ENCODE results near the gene ACSM3. TPM values are rescaled to one million over a fixed set of nuclear protein-coding genes. Genes with fewer than 3 reads are reported as not detected.
A peak's percentile ranks its signal among the peaks of the same experiment; 100 is the strongest.

ACSM3 gene
- total and polyA plus RNA-seq, 9 of the 15 experiments (the other 6 are each of a cell fraction or from before 2014, with no cell fraction given) = 112 to 420 (median 182) TPM

DNA sequence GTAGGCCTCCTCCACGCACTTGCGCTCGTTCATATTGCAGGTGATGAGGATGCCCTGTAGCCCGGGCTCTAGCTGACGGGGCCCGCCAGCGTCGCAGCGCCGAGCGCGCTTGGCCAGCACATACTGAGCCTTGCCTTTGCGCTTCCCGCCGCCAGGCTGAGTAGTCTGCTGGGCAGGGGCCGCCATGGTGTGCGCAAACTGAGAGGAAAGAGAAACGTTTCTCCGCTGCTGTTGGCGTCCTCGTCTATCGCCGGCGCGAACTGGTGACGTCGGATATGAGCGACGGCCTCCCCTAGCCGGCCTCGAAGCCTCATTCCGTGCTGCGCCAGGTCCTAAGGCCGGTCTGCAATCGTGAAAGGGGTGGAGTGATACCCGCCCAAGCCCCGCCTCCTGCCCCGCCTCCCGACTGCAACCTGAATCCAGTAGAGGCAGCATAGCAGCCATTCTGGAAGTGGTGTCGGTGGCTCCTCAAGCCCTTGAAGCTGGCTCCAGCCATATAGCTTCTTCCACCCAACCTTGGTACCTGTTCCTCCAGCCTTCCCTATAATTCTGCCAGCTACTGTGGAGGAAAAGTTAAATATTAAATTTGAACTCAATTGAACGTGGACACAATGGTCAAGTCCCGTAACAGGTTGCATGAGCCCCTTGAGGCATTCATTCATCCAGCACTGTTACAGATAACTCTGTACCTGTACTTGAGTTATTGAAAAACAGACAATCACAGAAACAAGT lies 22.1 kb upstream of the ACSM3 start, which contains the start of gene THUMPD1 (continued):
- TF ChIP-seq, protein P1, sequence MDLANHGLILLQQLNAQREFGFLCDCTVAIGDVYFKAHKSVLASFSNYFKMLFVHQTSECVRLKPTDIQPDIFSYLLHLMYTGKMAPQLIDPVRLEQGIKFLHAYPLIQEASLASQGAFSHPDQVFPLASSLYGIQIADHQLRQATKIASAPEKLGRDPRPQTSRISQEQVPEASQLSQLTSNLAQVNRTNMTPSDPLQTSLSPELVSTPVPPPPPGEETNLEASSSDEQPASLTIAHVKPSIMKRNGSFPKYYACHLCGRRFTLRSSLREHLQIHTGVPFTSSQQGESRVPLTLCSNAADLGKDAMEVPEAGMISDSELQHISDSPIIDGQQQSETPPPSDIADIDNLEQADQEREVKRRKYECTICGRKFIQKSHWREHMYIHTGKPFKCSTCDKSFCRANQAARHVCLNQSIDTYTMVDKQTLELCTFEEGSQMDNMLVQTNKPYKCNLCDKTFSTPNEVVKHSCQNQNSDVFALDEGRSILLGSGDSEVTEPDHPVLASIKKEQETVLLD (IDR thresholded peaks at IDR 0.05) = peak; percentile 26; the same call in 1 of the 2 replicates
- TF ChIP-seq BCOR (IDR thresholded peaks at IDR 0.05) (peak; percentile 55; the same call in 1 of the 2 replicates), HCFC1 (IDR thresholded peaks at IDR 0.05; ENCODE audit: low read depth, low read length) (peak; percentile 86), LARP7 (IDR thresholded peaks at IDR 0.05) (no peak), MYC (IDR thresholded peaks at IDR 0.05; ENCODE audit: low read depth, low read length) (peak; percentile 71), MYC (CRISPR knock-in tag; IDR thresholded peaks at IDR 0.05; ENCODE audit: borderline replicate concordance, low read depth) (no peak), GABPA (tag; conservative IDR thresholded peaks at IDR 0.05; ENCODE audit: low read depth) (0 out of 2 replicates have a peak, but pooled peaks have one; percentile 13), POLR3A (IDR thresholded peaks at IDR 0.05; ENCODE audit: borderline replicate concordance, extremely low read depth, insufficient read depth, insufficient read length) (no peak), ARID1B (IDR thresholded peaks at IDR 0.05) (peak; percentile 16), ZNF586 (CRISPR knock-in tag; conservative IDR thresholded peaks at IDR 0.05) (no peak), EHMT2 (IDR thresholded peaks at IDR 0.05) (no peak), HNRNPUL1 (IDR thresholded peaks at IDR 0.05; ENCODE audit: low read length) (no peak), SRSF7 (optimal IDR thresholded peaks at IDR 0.05; ENCODE audit: low read depth, low read length) (no peak), MECOM (CRISPR knock-in tag; IDR thresholded peaks at IDR 0.05) (no peak), CBX2 (IDR thresholded peaks at IDR 0.05; ENCODE audit: insufficient read depth, low read length, poor library complexity, severe bottlenecking) (no peak), ZBTB26 (CRISPR knock-in tag; IDR thresholded peaks at IDR 0.05) (no peak)
- TF ChIP-seq, protein P2, sequence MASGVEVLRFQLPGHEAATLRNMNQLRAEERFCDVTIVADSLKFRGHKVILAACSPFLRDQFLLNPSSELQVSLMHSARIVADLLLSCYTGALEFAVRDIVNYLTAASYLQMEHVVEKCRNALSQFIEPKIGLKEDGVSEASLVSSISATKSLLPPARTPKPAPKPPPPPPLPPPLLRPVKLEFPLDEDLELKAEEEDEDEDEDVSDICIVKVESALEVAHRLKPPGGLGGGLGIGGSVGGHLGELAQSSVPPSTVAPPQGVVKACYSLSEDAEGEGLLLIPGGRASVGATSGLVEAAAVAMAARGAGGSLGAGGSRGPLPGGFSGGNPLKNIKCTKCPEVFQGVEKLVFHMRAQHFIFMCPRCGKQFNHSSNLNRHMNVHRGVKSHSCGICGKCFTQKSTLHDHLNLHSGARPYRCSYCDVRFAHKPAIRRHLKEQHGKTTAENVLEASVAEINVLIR (CRISPR knock-in tag; IDR thresholded peaks at IDR 0.05) = peak; percentile 97
- TF ChIP-seq, protein P3, sequence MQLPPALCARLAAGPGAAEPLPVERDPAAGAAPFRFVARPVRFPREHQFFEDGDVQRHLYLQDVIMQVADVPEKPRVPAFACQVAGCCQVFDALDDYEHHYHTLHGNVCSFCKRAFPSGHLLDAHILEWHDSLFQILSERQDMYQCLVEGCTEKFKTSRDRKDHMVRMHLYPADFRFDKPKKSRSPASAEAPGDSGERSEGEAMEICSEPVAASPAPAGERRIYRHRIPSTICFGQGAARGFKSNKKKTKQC (CRISPR knock-in tag; IDR thresholded peaks at IDR 0.05) = no peak; the same call in 1 of the 2 replicates
- TF ChIP-seq, protein P4, sequence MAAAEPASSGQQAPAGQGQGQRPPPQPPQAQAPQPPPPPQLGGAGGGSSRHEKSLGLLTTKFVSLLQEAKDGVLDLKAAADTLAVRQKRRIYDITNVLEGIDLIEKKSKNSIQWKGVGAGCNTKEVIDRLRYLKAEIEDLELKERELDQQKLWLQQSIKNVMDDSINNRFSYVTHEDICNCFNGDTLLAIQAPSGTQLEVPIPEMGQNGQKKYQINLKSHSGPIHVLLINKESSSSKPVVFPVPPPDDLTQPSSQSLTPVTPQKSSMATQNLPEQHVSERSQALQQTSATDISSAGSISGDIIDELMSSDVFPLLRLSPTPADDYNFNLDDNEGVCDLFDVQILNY (CRISPR knock-in tag; IDR thresholded peaks at IDR 0.05) = no peak; the same call in 1 of the 2 replicates
- TF ChIP-seq, protein P5, sequence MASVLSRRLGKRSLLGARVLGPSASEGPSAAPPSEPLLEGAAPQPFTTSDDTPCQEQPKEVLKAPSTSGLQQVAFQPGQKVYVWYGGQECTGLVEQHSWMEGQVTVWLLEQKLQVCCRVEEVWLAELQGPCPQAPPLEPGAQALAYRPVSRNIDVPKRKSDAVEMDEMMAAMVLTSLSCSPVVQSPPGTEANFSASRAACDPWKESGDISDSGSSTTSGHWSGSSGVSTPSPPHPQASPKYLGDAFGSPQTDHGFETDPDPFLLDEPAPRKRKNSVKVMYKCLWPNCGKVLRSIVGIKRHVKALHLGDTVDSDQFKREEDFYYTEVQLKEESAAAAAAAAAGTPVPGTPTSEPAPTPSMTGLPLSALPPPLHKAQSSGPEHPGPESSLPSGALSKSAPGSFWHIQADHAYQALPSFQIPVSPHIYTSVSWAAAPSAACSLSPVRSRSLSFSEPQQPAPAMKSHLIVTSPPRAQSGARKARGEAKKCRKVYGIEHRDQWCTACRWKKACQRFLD (CRISPR knock-in tag; IDR thresholded peaks at IDR 0.05) = peak; percentile 88

Measured in K562 (cell line).